Cardiac septum (tissue), 1 donor: Measurements from ENCODE around the gene PGGHG. TPM values are rescaled to one million over a fixed set of nuclear protein-coding genes. Genes with fewer than 3 reads are reported as not detected.

Source experiments
- DNase-seq: peaks from one replicate; pipeline ENCODE4 v3.0.0-alpha.2; 2020; ENCODE audit warnings: low spot score
- intact Hi-C: fragments of 100-400 bp; cut with DNase I; formaldehyde crosslinking; loops from one replicate; pipeline ENCODE4 v1.14.0; 2022
- total RNA-seq: library from RNA; stranded (reverse); fragmentation: NEBNext Ultra II Directional; extraction: Animal tissue kit (Norgen Biotek cat#: 25700); gene quantifications from one replicate; pipeline ENCODE4 v1.2.1, GENCODE V29; 2021
- donor health status: DM: no; HTN: no; CAD: no.

The PGGHG gene
- total RNA-seq, 1 donor from 2014 or later: 11.0 TPM

- intact Hi-C loops: no loop called here
- DNase-seq: peak; percentile 22
These were observed 48.8 kb downstream of the PGGHG start for GRCh38 chr11:337711-338110.

DNA sequence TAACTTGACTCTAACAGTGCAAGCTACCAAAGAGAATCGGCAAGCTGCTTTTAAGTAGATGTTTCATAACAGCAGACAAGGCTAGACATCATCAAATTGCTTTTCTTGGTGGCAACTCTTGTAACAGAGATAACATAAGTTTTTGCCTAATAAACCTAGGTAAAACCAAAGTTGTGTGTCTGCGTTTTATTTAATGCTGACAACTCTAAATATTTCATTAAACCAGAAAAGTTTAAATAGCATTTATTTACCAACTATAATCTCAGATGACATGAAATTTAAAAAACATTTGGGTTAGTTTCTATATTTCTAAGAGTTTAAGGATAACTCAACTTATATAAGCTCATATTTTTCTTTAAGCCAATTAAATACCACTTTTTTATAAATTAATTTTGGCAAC, 51.0 kb downstream of the PGGHG start:
- DNase-seq: no peak
- intact Hi-C loops: no loop called here

GRCh38 chr11:340539-341512, 51.9 kb downstream of the PGGHG start:
- DNase-seq: no peak
- intact Hi-C loops: no loop called here

GRCh38 chr11:342328-342727, 53.4 kb downstream of the PGGHG start:
- DNase-seq: no peak
- intact Hi-C loops: no loop called here

- intact Hi-C loops: no loop called here
- DNase-seq: no peak
These were observed 56.1 kb downstream of the PGGHG start for GRCh38 chr11:344836-345578.

Other genes starting within 250 kb of the PGGHG start
- not detected for gene SCGB1C1, start 96.0 kb upstream of the PGGHG start, total RNA-seq
- gene BET1L, start 81.7 kb upstream of the PGGHG start, total RNA-seq: 24.9 TPM
- 63.4 TPM for gene RIC8A, start 81.4 kb upstream of the PGGHG start, total RNA-seq
- gene SIRT3, start 52.8 kb upstream of the PGGHG start, total RNA-seq: 27.0 TPM
- 87.5 TPM for gene PSMD13, start 52.1 kb upstream of the PGGHG start, total RNA-seq
- gene NLRP6, start 10.7 kb upstream of the PGGHG start, total RNA-seq: 0.19 TPM
- gene IFITM5, start 10.4 kb downstream of the PGGHG start, total RNA-seq: not detected
- 215 TPM for gene IFITM2, start 18.7 kb downstream of the PGGHG start, total RNA-seq
- gene IFITM1, start 24.9 kb downstream of the PGGHG start, total RNA-seq: 123 TPM
- gene IFITM3, start 31.7 kb downstream of the PGGHG start, total RNA-seq: 260 TPM
- gene B4GALNT4, start 80.4 kb downstream of the PGGHG start, total RNA-seq: 0.24 TPM
- gene PKP3, start 105.1 kb downstream of the PGGHG start, total RNA-seq: 0.83 TPM
- gene SIGIRR, start 125.9 kb downstream of the PGGHG start, total RNA-seq: 33.3 TPM
- gene ANO9, start 152.9 kb downstream of the PGGHG start, total RNA-seq: 0.38 TPM
- gene PTDSS2, start 161.2 kb downstream of the PGGHG start, total RNA-seq: 24.9 TPM
- 158 TPM for gene RNH1, start 218.1 kb downstream of the PGGHG start, total RNA-seq
- 75.9 TPM for gene HRAS, start 246.4 kb downstream of the PGGHG start, total RNA-seq
- 0.38 TPM for gene LRRC56, start 248.4 kb downstream of the PGGHG start, total RNA-seq